A549 (cell line): ENCODE measurements around the gene PLXDC1. TPM values are rescaled to one million over a fixed set of nuclear protein-coding genes. Genes with fewer than 3 reads are reported as not detected.

ENCODE experiments used
- ATAC-seq, 2 experiments: fragments of 200-7000 bp in 1 of 2; fragments of >200 bp in 1 of 2; cut with Nextera tagmentation in 1 of 2; cut with Tn5 transposase in 1 of 2; 3 replicates each; pipeline versions ENCODE4 v1.8.0 to v1.9.1; 2018 to 2020; ENCODE audit warnings: mild to moderate bottlenecking in 1 of 2, moderate library complexity in 1 of 2
- CTCF ChIA-PET: fragments of 300-600 bp; sonication (Branson Sonifier 250); formaldehyde crosslinking; extraction: SDS; loops from one replicate; lab custom pipeline; 2021; ENCODE audit warnings: antibody characterized with exemption, inconsistent platforms; lab: Yijun Ruan, JAX
- POLR2A ChIA-PET: fragments of 350-600 bp; formaldehyde crosslinking; extraction: SDS; loops from one replicate; lab custom pipeline; 2021; ENCODE audit warnings: antibody characterized with exemption, inconsistent platforms; lab: Yijun Ruan, JAX
- DNase-seq, 2 experiments: peaks; one replicate each; pipeline versions ENCODE4 v3.0.0 to v3.0.0-alpha.2; 2011 to 2016; ENCODE audit warnings: low read depth in 1 of 2, low spot score in 1 of 2
- FAIRE-seq: peaks from 2 replicates; lab custom pipeline; 2011; peaks lifted over from hg19 to GRCh38; lab: Jason Lieb, UNC
- H3K27ac ChIP-seq, 2 experiments: fragments of >200 bp; sonication (Bioruptor Twin); formaldehyde crosslinking; 3 replicates each; pipeline ENCODE4 v1.5.1; 2016 to 2017
- H3K4me1 ChIP-seq: fragments of >200 bp; sonication (Bioruptor Twin); formaldehyde crosslinking; 3 replicates; pipeline ENCODE4 v1.6.1; 2016
- H3K4me2 ChIP-seq: fragments of >200 bp; sonication (Bioruptor Twin); formaldehyde crosslinking; 3 replicates; pipeline ENCODE4 v1.6.1; 2016
- H3K4me3 ChIP-seq: fragments of >200 bp; sonication (Bioruptor Twin); formaldehyde crosslinking; 3 replicates; pipeline ENCODE4 v1.5.1; 2016
- H3K9me3 ChIP-seq: fragments of >200 bp; sonication (Bioruptor Twin); formaldehyde crosslinking; 3 replicates; pipeline ENCODE4 v1.6.1; 2016
- ATOH8 ChIP-seq: fragments of 250-450 bp; sonication (Bioruptor Pico); IDR thresholded peaks from 2 replicates; pipeline ENCODE4 v1.5.0; 2020; ENCODE audit warnings: low read depth, mild to moderate bottlenecking, moderate library complexity
- BCL3 ChIP-seq: fragments of >200 bp; sonication (Bioruptor Twin); formaldehyde crosslinking; IDR thresholded peaks from 3 replicates; pipeline ENCODE4 v1.6.1; 2016
- BHLHE40 ChIP-seq: IDR thresholded peaks from 2 replicates; pipeline ENCODE4 v1.6.1; 2012; ENCODE audit warnings: low read depth, low read length, inconsistent platforms
- CBX2 ChIP-seq: fragments of 200-600 bp; sonication (generic); IDR thresholded peaks from 2 replicates; pipeline ENCODE4 v1.6.1; 2016; ENCODE audit warnings: low read depth, mild to moderate bottlenecking, borderline replicate concordance
- CHD4 ChIP-seq: fragments of 200-600 bp; sonication (generic); IDR thresholded peaks from 2 replicates; pipeline ENCODE4 v1.6.1; 2016; ENCODE audit warnings: antibody characterized with exemption, mild to moderate bottlenecking, borderline replicate concordance
- EHMT2 ChIP-seq: fragments of 200-600 bp; sonication (generic); IDR thresholded peaks from 2 replicates; pipeline ENCODE4 v1.6.1; 2016; ENCODE audit warnings: antibody characterized with exemption, low read depth, mild to moderate bottlenecking, moderate library complexity
- EP300 ChIP-seq, 2 experiments: fragments of >200 bp; sonication (Bioruptor Twin); formaldehyde crosslinking; IDR thresholded peaks; 2 replicates in 1 of 2; 3 replicates in 1 of 2; pipeline ENCODE4 v1.6.1; 2016 to 2017
- ESRRA ChIP-seq: fragments of 150-350 bp; IDR thresholded peaks from 2 replicates; pipeline ENCODE4 v1.6.1; 2014; ENCODE audit warnings: mild to moderate bottlenecking, low read length, borderline replicate concordance
- FOSB ChIP-seq: fragments of 250-450 bp; sonication (Bioruptor Pico); IDR thresholded peaks from 2 replicates; pipeline ENCODE4 v1.5.0; 2020; ENCODE audit warnings: mild to moderate bottlenecking, moderate library complexity
- FOXS1 ChIP-seq: fragments of 250-450 bp; sonication (Bioruptor Pico); IDR thresholded peaks from 2 replicates; pipeline ENCODE4 v1.5.0; 2020; ENCODE audit warnings: mild to moderate bottlenecking, moderate library complexity
- GATA3 ChIP-seq: IDR thresholded peaks from 2 replicates; pipeline ENCODE4 v1.6.1; 2012; ENCODE audit warnings: borderline replicate concordance
- MYC ChIP-seq: IDR thresholded peaks from 2 replicates; pipeline ENCODE4 v1.6.1; 2012; ENCODE audit warnings: mild to moderate bottlenecking, inconsistent platforms, low read length, improper control_type of control experiment, borderline replicate concordance
- NFE2L2 ChIP-seq: fragments of 150-350 bp; conservative IDR thresholded peaks from 2 replicates; pipeline ENCODE4 v1.6.1; 2014; ENCODE audit warnings: low read length
- PBX3 ChIP-seq: IDR thresholded peaks from 2 replicates; pipeline ENCODE4 v1.6.1; 2012
- POLR2A ChIP-seq: IDR thresholded peaks from 2 replicates; pipeline ENCODE4 v1.6.1; 2012; ENCODE audit warnings: mild to moderate bottlenecking, low read length
- RAD21 ChIP-seq, 2 experiments: fragments of >200 bp in 1 of 2; sonication (Bioruptor Twin) in 1 of 2; formaldehyde crosslinking in 1 of 2; IDR thresholded peaks in 1 of 2; conservative IDR thresholded peaks in 1 of 2; 2 replicates in 1 of 2; 3 replicates in 1 of 2; pipeline ENCODE4 v1.6.1; 2012 to 2018; ENCODE audit warnings: inconsistent platforms in 1 of 2
- RARB ChIP-seq: fragments of 250-450 bp; sonication (Bioruptor Pico); IDR thresholded peaks from 2 replicates; pipeline ENCODE4 v1.8.0; 2021; ENCODE audit warnings: mild to moderate bottlenecking, moderate library complexity
- RFX5 ChIP-seq: fragments of 450-650 bp; IDR thresholded peaks from 2 replicates; pipeline ENCODE4 v1.7.1; 2014; ENCODE audit warnings: antibody characterized with exemption, mild to moderate bottlenecking, moderate library complexity
- RNF2 ChIP-seq: fragments of 200-600 bp; sonication (generic); IDR thresholded peaks from 2 replicates; pipeline ENCODE4 v1.6.1; 2016; ENCODE audit warnings: low read depth, mild to moderate bottlenecking, antibody characterized with exemption, moderate library complexity, borderline replicate concordance
- TFCP2L1 ChIP-seq: fragments of 250-450 bp; sonication (Bioruptor Pico); IDR thresholded peaks from 2 replicates; pipeline ENCODE4 v1.5.0; 2021; ENCODE audit warnings: mild to moderate bottlenecking
- USF2 ChIP-seq: fragments of 450-650 bp; IDR thresholded peaks from 2 replicates; pipeline ENCODE4 v1.6.1; 2014; ENCODE audit warnings: antibody characterized with exemption
- ZC3H11A ChIP-seq: fragments of 450-650 bp; IDR thresholded peaks from 2 replicates; pipeline ENCODE4 v1.6.1; 2014; ENCODE audit warnings: antibody characterized with exemption, mild to moderate bottlenecking
- ZNF302 ChIP-seq: fragments of 250-450 bp; sonication (Bioruptor Pico); IDR thresholded peaks from 2 replicates; pipeline ENCODE4 v1.9.0; 2021; ENCODE audit warnings: inconsistent platforms, mild to moderate bottlenecking, moderate library complexity
- WGBS: methylation state at CpG from one replicate; pipeline ENCODE4 v1.1.6; 2017; ENCODE audit errors: missing lambda C conversion rate; 5-methylcytosine and 5-hydroxymethylcytosine counted together
- polyA plus RNA-seq, 4 experiments: library from polyadenylated mRNA; depleted of rRNA in 3 of 4; stranded (reverse); fragments of >200 nt; fragmentation: RNase III in 1 of 4; extraction: RNeasy Plus Mini Kit Qiagen cat#74134 plus additional on column Dnase treatment in 1 of 4; gene quantifications; 2 replicates in 3 of 4; 3 replicates in 1 of 4; pipeline ENCODE4 v1.2.3, GENCODE V29; 2011 to 2017
- TF ChIP-seq, protein P1 (sequence below): IDR thresholded peaks from 2 replicates; pipeline ENCODE4 v1.6.1; 2012
- TF ChIP-seq, protein P2 (sequence below): fragments of 200-600 bp; sonication (generic); IDR thresholded peaks from 2 replicates; pipeline ENCODE4 v1.6.1; 2016; ENCODE audit warnings: antibody characterized with exemption, mild to moderate bottlenecking, moderate library complexity
- TF ChIP-seq, protein P3 (sequence below): fragments of >200 bp; sonication (Bioruptor Twin); formaldehyde crosslinking; IDR thresholded peaks from 2 replicates; pipeline ENCODE4 v1.6.1; 2016

Gene PLXDC1
- polyA plus RNA-seq, 2 of the 4 experiments (the other 2 are of a cell fraction), result 0.31 to 0.36 TPM

DNA sequence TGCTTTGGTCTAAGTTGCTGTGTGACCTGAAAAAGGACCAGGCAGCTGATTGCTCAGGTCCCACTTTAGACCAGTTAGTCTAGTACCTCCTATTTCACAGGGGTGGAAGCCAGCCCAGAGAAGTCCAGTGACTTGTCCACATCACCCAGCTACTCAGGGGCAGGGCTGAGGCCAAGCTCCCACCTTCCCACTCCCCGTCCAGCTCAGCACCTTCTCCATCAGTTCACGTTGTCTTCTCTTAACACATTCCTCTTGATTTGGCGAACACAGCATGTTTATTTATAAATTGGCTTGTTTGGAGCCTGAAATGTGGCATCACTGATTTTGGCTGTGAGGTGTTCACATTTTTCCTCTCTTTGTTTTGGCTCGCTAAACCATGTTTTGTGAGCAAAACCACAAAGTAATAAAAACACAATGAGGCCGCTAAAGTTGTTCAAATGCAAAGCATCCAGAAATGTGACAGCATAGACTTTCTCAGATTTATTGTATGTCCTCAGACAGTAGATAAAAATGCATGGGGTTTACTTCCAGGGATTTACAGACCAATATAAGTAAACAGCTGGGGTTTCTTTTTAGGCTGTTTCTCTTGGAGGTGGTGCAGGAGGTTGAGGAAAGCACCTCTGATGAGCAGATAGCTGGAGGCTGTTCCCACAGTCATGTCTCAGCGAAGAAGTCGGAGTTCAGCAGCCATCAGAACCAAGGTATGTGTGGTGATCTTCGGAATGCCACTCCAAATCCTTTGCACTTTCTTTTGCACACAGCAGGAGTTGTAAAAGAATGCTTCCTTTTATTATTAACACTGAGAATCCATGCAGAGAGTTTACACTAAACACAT lies 88.4 kb downstream of the PLXDC1 start:
- no peak overlapping the region for H3K4me3 ChIP-seq
- H3K9me3 ChIP-seq, result no peaks in the 10 kb centered on the region
- H3K4me1 ChIP-seq, result no peaks in the 10 kb centered on the region
- FAIRE-seq, result no peak
- DNase-seq, result no peak
- no peak overlapping the region for H3K4me2 ChIP-seq
- CTCF ChIA-PET, result interaction anchor here (0.6 to 3.2 kb wide), 5 partner anchors 8 to 180 kb away, joined by 3 to 13 read pairs (median 4); no protein-coding TSS in a partner anchor
- no peak for TF ChIP-seq FOSB (CRISPR knock-in tag)
- TF ChIP-seq RFX5, result no peak
- TF ChIP-seq RNF2, result no peak
- TF ChIP-seq BCL3, result no peak
- TF ChIP-seq GATA3, result no peak
- TF ChIP-seq EHMT2, result no peak
- no peak for TF ChIP-seq CHD4
- TF ChIP-seq ZC3H11A, result no peak
- TF ChIP-seq RAD21 (conservative IDR thresholded peaks at IDR 0.05 in 1 of 2, IDR thresholded peaks at IDR 0.05 in 1 of 2), result no peak
- no peak for TF ChIP-seq FOXS1 (CRISPR knock-in tag)
- TF ChIP-seq, protein P1, sequence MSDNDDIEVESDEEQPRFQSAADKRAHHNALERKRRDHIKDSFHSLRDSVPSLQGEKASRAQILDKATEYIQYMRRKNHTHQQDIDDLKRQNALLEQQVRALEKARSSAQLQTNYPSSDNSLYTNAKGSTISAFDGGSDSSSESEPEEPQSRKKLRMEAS, result no peak
- TF ChIP-seq BHLHE40, result no peak
- no peak for TF ChIP-seq CBX2
- no peak for TF ChIP-seq RARB (CRISPR knock-in tag)
- TF ChIP-seq, protein P2, sequence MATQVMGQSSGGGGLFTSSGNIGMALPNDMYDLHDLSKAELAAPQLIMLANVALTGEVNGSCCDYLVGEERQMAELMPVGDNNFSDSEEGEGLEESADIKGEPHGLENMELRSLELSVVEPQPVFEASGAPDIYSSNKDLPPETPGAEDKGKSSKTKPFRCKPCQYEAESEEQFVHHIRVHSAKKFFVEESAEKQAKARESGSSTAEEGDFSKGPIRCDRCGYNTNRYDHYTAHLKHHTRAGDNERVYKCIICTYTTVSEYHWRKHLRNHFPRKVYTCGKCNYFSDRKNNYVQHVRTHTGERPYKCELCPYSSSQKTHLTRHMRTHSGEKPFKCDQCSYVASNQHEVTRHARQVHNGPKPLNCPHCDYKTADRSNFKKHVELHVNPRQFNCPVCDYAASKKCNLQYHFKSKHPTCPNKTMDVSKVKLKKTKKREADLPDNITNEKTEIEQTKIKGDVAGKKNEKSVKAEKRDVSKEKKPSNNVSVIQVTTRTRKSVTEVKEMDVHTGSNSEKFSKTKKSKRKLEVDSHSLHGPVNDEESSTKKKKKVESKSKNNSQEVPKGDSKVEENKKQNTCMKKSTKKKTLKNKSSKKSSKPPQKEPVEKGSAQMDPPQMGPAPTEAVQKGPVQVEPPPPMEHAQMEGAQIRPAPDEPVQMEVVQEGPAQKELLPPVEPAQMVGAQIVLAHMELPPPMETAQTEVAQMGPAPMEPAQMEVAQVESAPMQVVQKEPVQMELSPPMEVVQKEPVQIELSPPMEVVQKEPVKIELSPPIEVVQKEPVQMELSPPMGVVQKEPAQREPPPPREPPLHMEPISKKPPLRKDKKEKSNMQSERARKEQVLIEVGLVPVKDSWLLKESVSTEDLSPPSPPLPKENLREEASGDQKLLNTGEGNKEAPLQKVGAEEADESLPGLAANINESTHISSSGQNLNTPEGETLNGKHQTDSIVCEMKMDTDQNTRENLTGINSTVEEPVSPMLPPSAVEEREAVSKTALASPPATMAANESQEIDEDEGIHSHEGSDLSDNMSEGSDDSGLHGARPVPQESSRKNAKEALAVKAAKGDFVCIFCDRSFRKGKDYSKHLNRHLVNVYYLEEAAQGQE, result no peak
- TF ChIP-seq PBX3, result no peak
- no peak for TF ChIP-seq TFCP2L1 (CRISPR knock-in tag)
- TF ChIP-seq ESRRA, result no peak
- no peak for TF ChIP-seq ZNF302 (CRISPR knock-in tag)
- TF ChIP-seq POLR2A, result no peak
- no peak; a peak in 2 of 6 replicates for ATAC-seq
- 59% methylated on average over 8 of the region's 8 CpGs for WGBS
- no peak overlapping the region for H3K27ac ChIP-seq
- POLR2A ChIA-PET, result no interaction called here

- no peaks in the 10 kb centered on the region for H3K4me1 ChIP-seq
- peaks cover 3% of the 10 kb centered on the region; the same call in 1 of the 3 replicates for H3K9me3 ChIP-seq
- TF ChIP-seq GATA3, result no peak
- TF ChIP-seq RFX5, result no peak
- TF ChIP-seq MYC, result no peak
- TF ChIP-seq USF2, result no peak
- TF ChIP-seq ATOH8 (CRISPR knock-in tag), result no peak
- no peak for TF ChIP-seq NFE2L2
- no peak for TF ChIP-seq EP300 (IDR thresholded peaks at IDR 0.05)
- TF ChIP-seq, protein P3, sequence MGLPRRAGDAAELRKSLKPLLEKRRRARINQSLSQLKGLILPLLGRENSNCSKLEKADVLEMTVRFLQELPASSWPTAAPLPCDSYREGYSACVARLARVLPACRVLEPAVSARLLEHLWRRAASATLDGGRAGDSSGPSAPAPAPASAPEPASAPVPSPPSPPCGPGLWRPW, result no peak
- POLR2A ChIA-PET, result no interaction called here
- WGBS, result 80% methylated on average over 5 of the region's 5 CpGs
- no peak overlapping the region for H3K27ac ChIP-seq
- no peak overlapping the region for H3K4me2 ChIP-seq
- H3K4me3 ChIP-seq, result no peak overlapping the region
- FAIRE-seq (no peak), ATAC-seq (no peak), DNase-seq (no peak)
- CTCF ChIA-PET, result interaction anchor here (0.9 to 4.4 kb wide), 5 partner anchors 10 to 116 kb away, joined by 3 to 20 read pairs (median 6); no protein-coding TSS in a partner anchor
These were observed 92.9 kb downstream of the PLXDC1 start for GRCh38 chr17:39058524-39058923.
